Neuronal stem cell (in vitro differentiated cells): ENCODE results near the gene TEX261.
"Not testable (repeated sequence)": the region's sequence is repeated elsewhere in the genome, so short reads cannot be mapped to it uniquely, and the experiment has no call there.

Experiments
- DNase-seq: peaks from one replicate; pipeline ENCODE4 v3.0.0-alpha.2; 2013; ENCODE audit warnings: low spot score
- H2AFZ ChIP-seq: one replicate; pipeline ENCODE4 v1.6.1; 2013; ENCODE audit warnings: mild to moderate bottlenecking, low read length, inconsistent platforms
- H2AK5ac ChIP-seq: 2 replicates; pipeline ENCODE4 v1.6.1; 2013; ENCODE audit warnings: low read depth, mild to moderate bottlenecking, inconsistent platforms, low read length, moderate library complexity, mixed read lengths
- H2BK120ac ChIP-seq: 2 replicates; pipeline ENCODE4 v1.6.1; 2013; ENCODE audit warnings: low read depth, mild to moderate bottlenecking, inconsistent platforms, low read length, moderate library complexity, mixed read lengths
- H2BK12ac ChIP-seq: one replicate; pipeline ENCODE4 v1.6.1; 2013; ENCODE audit warnings: low read length, inconsistent platforms
- H2BK15ac ChIP-seq: 2 replicates; pipeline ENCODE4 v1.6.1; 2013; ENCODE audit warnings: mild to moderate bottlenecking, low read length, inconsistent platforms, mixed read lengths
- H2BK5ac ChIP-seq: one replicate; pipeline ENCODE4 v1.6.1; 2013; ENCODE audit warnings: inconsistent platforms, mild to moderate bottlenecking, low read length, moderate library complexity
- H3K14ac ChIP-seq: one replicate; pipeline ENCODE4 v1.6.1; 2013; ENCODE audit warnings: low read length, inconsistent platforms
- H3K18ac ChIP-seq: 2 replicates; pipeline ENCODE4 v1.6.1; 2013; ENCODE audit warnings: low read length, inconsistent platforms
- H3K23ac ChIP-seq: 2 replicates; pipeline ENCODE4 v1.6.1; 2013; ENCODE audit warnings: low read depth, mild to moderate bottlenecking, mixed read lengths, low read length, inconsistent platforms; ENCODE audit not compliant: poor library complexity
- H3K27ac ChIP-seq: replicated peaks from 3 replicates; pipeline ENCODE4 v1.5.1; 2013; ENCODE audit warnings: low read length, inconsistent platforms
- H3K27me3 ChIP-seq, 3 experiments: 2 replicates each; pipeline ENCODE4 v1.6.1; 2013; ENCODE audit warnings: low read length in 3 of 3, mild to moderate bottlenecking in 2 of 3, inconsistent platforms in 1 of 3, low read depth in 1 of 3, mixed read lengths in 1 of 3, moderate library complexity in 1 of 3; ENCODE audit not compliant: control insufficient read depth in 3 of 3, insufficient read depth in 3 of 3
- H3K36me3 ChIP-seq, 2 donors: replicated peaks in 1 of 2; 2 replicates each; pipeline ENCODE4 v1.6.1; 2013; ENCODE audit warnings: low read length in 2 of 2; ENCODE audit not compliant: control insufficient read depth in 2 of 2, insufficient read depth in 2 of 2
- H3K4ac ChIP-seq: 2 replicates; pipeline ENCODE4 v1.6.1; 2013; ENCODE audit warnings: inconsistent platforms, mild to moderate bottlenecking, low read length, moderate library complexity
- H3K4me1 ChIP-seq, 2 donors: 1 replicate in 1 of 2; 2 replicates in 1 of 2; pipeline ENCODE4 v1.6.1; 2013; ENCODE audit warnings: low read length in 2 of 2, low read depth in 1 of 2; ENCODE audit not compliant: control insufficient read depth in 2 of 2, insufficient read depth in 1 of 2
- H3K4me2 ChIP-seq: one replicate; pipeline ENCODE4 v1.6.1; 2013; ENCODE audit warnings: mild to moderate bottlenecking, low read length, inconsistent platforms; ENCODE audit not compliant: insufficient read depth, poor library complexity, severe bottlenecking
- H3K4me3 ChIP-seq, 2 donors: 2 replicates each; pipeline ENCODE4 v1.5.1; 2013; ENCODE audit warnings: low read length in 2 of 2, mild to moderate bottlenecking in 2 of 2, inconsistent platforms in 1 of 2, moderate library complexity in 1 of 2
- H3K79me1 ChIP-seq: one replicate; pipeline ENCODE4 v1.6.1; 2013; ENCODE audit warnings: low read depth, mild to moderate bottlenecking, inconsistent platforms, low read length, moderate library complexity
- H3K9ac ChIP-seq: one replicate; pipeline ENCODE4 v1.6.1; 2013; ENCODE audit warnings: mild to moderate bottlenecking, low read depth, low read length, inconsistent platforms; ENCODE audit not compliant: poor library complexity
- H3K9me3 ChIP-seq, 2 donors: replicated peaks in 1 of 2; 2 replicates each; pipeline versions ENCODE3 to v1.6.1; 2013; ENCODE audit warnings: low read length in 2 of 2, mild to moderate bottlenecking in 2 of 2, inconsistent platforms in 1 of 2, low read depth in 1 of 2, mixed read lengths in 1 of 2, moderate library complexity in 1 of 2; ENCODE audit not compliant: control insufficient read depth in 2 of 2, insufficient read depth in 1 of 2
- H4K8ac ChIP-seq: one replicate; pipeline ENCODE4 v1.6.1; 2013; ENCODE audit warnings: low read depth, mild to moderate bottlenecking, inconsistent platforms, low read length, moderate library complexity
- H4K91ac ChIP-seq: one replicate; pipeline ENCODE4 v1.6.1; 2013; ENCODE audit warnings: low read length, low read depth, mild to moderate bottlenecking, inconsistent platforms; ENCODE audit not compliant: poor library complexity
- WGBS, 2 donors: extraction: QIAGEN DNeasy Blood & Tissue Kit; methylation state at CpG; one replicate each; pipeline ENCODE4 v1.1.7; 2013; ENCODE audit warnings: missing lambda C conversion rate in 2 of 2, mixed read lengths in 1 of 2; ENCODE audit not compliant: insufficient read length in 2 of 2, insufficient replicate concordance in 1 of 2; ENCODE audit errors: extremely low coverage in 2 of 2; 5-methylcytosine and 5-hydroxymethylcytosine counted together

TEX261 gene

GRCh38 chr2:70999362-70999761 lies 4.7 kb upstream of the TEX261 start:
- H3K4me3 ChIP-seq: no peak overlapping the region
- H3K9me3 ChIP-seq: no peaks in the 10 kb centered on the region
- peaks cover 12 to 15% of the 10 kb centered on the region in 2 donors for H3K4me1 ChIP-seq
- no peaks in the 10 kb centered on the region for H3K36me3 ChIP-seq
- H3K4ac ChIP-seq: no peak overlapping the region
- peaks cover 0 to 6% (median 0%) of the 10 kb centered on the region in 3 experiments for H3K27me3 ChIP-seq
- no peak overlapping the region for H4K8ac ChIP-seq
- no peak overlapping the region for H3K9ac ChIP-seq
- H2BK12ac ChIP-seq: no peak overlapping the region
- WGBS, 2 donors: no CpG with 5 or more reads among the region's 2 CpGs
- H3K79me1 ChIP-seq: peaks cover 2% of the 10 kb centered on the region
- H3K14ac ChIP-seq: no peak overlapping the region
- H2BK15ac ChIP-seq: no peak overlapping the region
- H2BK5ac ChIP-seq: no peak overlapping the region
- no peak overlapping the region for H2AFZ ChIP-seq
- no peak for DNase-seq
- no peak overlapping the region for H3K23ac ChIP-seq
- H3K4me2 ChIP-seq: no peak overlapping the region
- H4K91ac ChIP-seq: no peak overlapping the region
- no peak overlapping the region for H3K18ac ChIP-seq
- H2AK5ac ChIP-seq: no peak overlapping the region
- no peak overlapping the region for H3K27ac ChIP-seq
- H2BK120ac ChIP-seq: no peak overlapping the region

- H2BK5ac ChIP-seq, H3K4me3 ChIP-seq, H2BK12ac ChIP-seq, H3K4ac ChIP-seq, DNase-seq, H3K9ac ChIP-seq, H3K27ac ChIP-seq, H3K14ac ChIP-seq, H3K9me3 ChIP-seq, H2AFZ ChIP-seq, H3K18ac ChIP-seq, H2AK5ac ChIP-seq, H4K91ac ChIP-seq, H3K36me3 ChIP-seq, H3K27me3 ChIP-seq, H4K8ac ChIP-seq, H2BK15ac ChIP-seq, H3K4me2 ChIP-seq, H3K23ac ChIP-seq, H3K79me1 ChIP-seq, H2BK120ac ChIP-seq: not testable (repeated sequence)
- peaks cover 15% of the 10 kb centered on the region in 2 donors for H3K4me1 ChIP-seq
- no CpG with 5 or more reads among the region's 4 CpGs for WGBS, 2 donors
These were observed 4.2 kb upstream of the TEX261 start for GRCh38 chr2:70998885-70999284.

- no CpG with 5 or more reads among the region's 11 CpGs for WGBS, 2 donors
These were observed 705 bp upstream of the TEX261 start for GRCh38 chr2:70995426-70995729.

GRCh38 chr2:70994009-70994698 lies 519 bp downstream of the TEX261 start:
- Histone ChIP-seq H4K8ac (peak overlapping the region; percentile 31), H3K27me3 (peaks cover 0 to 3% (median 0%) of the 10 kb centered on the region in 3 experiments), H3K36me3 (peaks cover 10 to 32% of the 10 kb centered on the region in 2 donors), H3K79me1 (peaks cover 12% of the 10 kb centered on the region), H3K27ac (no peak overlapping the region), H2BK120ac (no peak overlapping the region), H2BK5ac (peak overlapping the region; percentile 68), H2AFZ (peak overlapping the region; percentile 97), H3K4me3 (peak overlapping the region; percentile 83 to 97), H2AK5ac (peak overlapping the region; percentile 53), H3K4me2 (peak overlapping the region; percentile 98), H3K18ac (peak overlapping the region; percentile 94), H3K23ac (peak overlapping the region; percentile 95), H4K91ac (no peak overlapping the region), H3K9me3 (no peaks in the 10 kb centered on the region), H3K14ac (peak overlapping the region; percentile 86), H3K4me1 (peaks cover 3 to 10% of the 10 kb centered on the region in 2 donors), H3K4ac (no peak overlapping the region), H2BK15ac (peak overlapping the region; percentile 39), H3K9ac (peak overlapping the region; percentile 96), H2BK12ac (no peak overlapping the region)
- no CpG with 5 or more reads among the region's 49 CpGs for WGBS, 2 donors
- DNase-seq: no peak

More at GRCh38 chr2:70995426-70995729, 705 bp upstream of the TEX261 start:
- Histone ChIP-seq H2BK15ac (no peak overlapping the region), H3K36me3 (peaks cover 7 to 20% of the 10 kb centered on the region in 2 donors), H3K4me2 (peak overlapping the region; percentile 96), H3K79me1 (peaks cover 12% of the 10 kb centered on the region), H3K27ac (no peak overlapping the region), H4K91ac (no peak overlapping the region), H3K14ac (no peak overlapping the region), H2AFZ (peak overlapping the region; percentile 97), H3K4me3 (peak overlapping the region; percentile 83 to 86), H3K4ac (no peak overlapping the region), H2BK12ac (no peak overlapping the region), H3K9me3 (no peaks in the 10 kb centered on the region), H2BK5ac (no peak overlapping the region), H3K4me1 (peaks cover 3 to 10% of the 10 kb centered on the region in 2 donors), H3K18ac (peak overlapping the region; percentile 81), H3K9ac (no peak overlapping the region), H3K27me3 (peaks cover 0 to 3% (median 0%) of the 10 kb centered on the region in 3 experiments), H4K8ac (no peak overlapping the region), H2AK5ac (peak overlapping the region; percentile 14), H3K23ac (no peak overlapping the region), H2BK120ac (peak overlapping the region; percentile 1)
- peak; percentile 21 for DNase-seq
